DOHH2 (cell line): ENCODE results near the gene CYP2W1.

Experiments
- H3F3A ChIP-seq: fragments of 200-600 bp; sonication (generic), shearing (Covaris generic); 2 replicates; pipeline ENCODE4 v1.6.0; 2016; ENCODE audit warnings: antibody characterized with exemption, mild to moderate bottlenecking; ENCODE audit not compliant: control insufficient read depth, insufficient read depth
- H3K27ac ChIP-seq: fragments of 200-600 bp; sonication (generic); 2 replicates; pipeline ENCODE4 v1.5.1; 2014; ENCODE audit warnings: low read depth, mild to moderate bottlenecking, low read length, moderate library complexity
- H3K27me3 ChIP-seq: fragments of 200-600 bp; sonication (generic); 2 replicates; pipeline ENCODE4 v1.6.1; 2014; ENCODE audit warnings: mild to moderate bottlenecking, low read length, mixed read lengths; ENCODE audit not compliant: control insufficient read depth
- H3K36me3 ChIP-seq: fragments of 200-600 bp; sonication (generic); 2 replicates; pipeline ENCODE4 v1.6.1; 2014; ENCODE audit warnings: mild to moderate bottlenecking, low read length, moderate library complexity, mixed read lengths; ENCODE audit not compliant: control insufficient read depth
- H3K4me1 ChIP-seq: fragments of 200-600 bp; sonication (generic); 2 replicates; pipeline ENCODE4 v1.6.1; 2014; ENCODE audit warnings: mild to moderate bottlenecking, low read length, mixed read lengths; ENCODE audit not compliant: control insufficient read depth
- H3K4me2 ChIP-seq: fragments of 200-600 bp; sonication (generic); 2 replicates; pipeline ENCODE4 v1.6.0; 2014; ENCODE audit warnings: mild to moderate bottlenecking, low read length, moderate library complexity
- H3K4me3 ChIP-seq: fragments of 200-600 bp; sonication (generic); 2 replicates; pipeline ENCODE4 v1.5.1; 2014; ENCODE audit warnings: mild to moderate bottlenecking, low read length, mixed read lengths
- H3K79me2 ChIP-seq: fragments of 200-600 bp; sonication (generic); 2 replicates; pipeline ENCODE4 v1.6.1; 2014; ENCODE audit warnings: mild to moderate bottlenecking, low read length, mixed read lengths; ENCODE audit not compliant: control insufficient read depth
- H3K9me2 ChIP-seq: fragments of 200-600 bp; sonication (generic); replicated peaks from 2 replicates; pipeline ENCODE4 v1.6.1; 2014; ENCODE audit warnings: mild to moderate bottlenecking, low read length, mixed read lengths; ENCODE audit not compliant: control insufficient read depth
- H3K9me3 ChIP-seq: fragments of 200-600 bp; sonication (generic); 2 replicates; pipeline ENCODE4 v1.6.1; 2014; ENCODE audit warnings: antibody characterized with exemption, low read length, mixed read lengths; ENCODE audit not compliant: control insufficient read depth, insufficient read depth
- H4K20me1 ChIP-seq: fragments of 200-600 bp; sonication (generic); 2 replicates; pipeline ENCODE4 v1.6.0; 2014; ENCODE audit warnings: low read depth, mild to moderate bottlenecking, antibody characterized with exemption, low read length, moderate library complexity; ENCODE audit not compliant: control insufficient read depth, insufficient read depth
- CTCF ChIP-seq: fragments of 200-600 bp; sonication (generic); IDR thresholded peaks from one replicate; pipeline ENCODE4 v1.5.1; 2014; ENCODE audit warnings: antibody characterized with exemption, mild to moderate bottlenecking, low read depth, low read length; ENCODE audit not compliant: poor library complexity, severe bottlenecking
- EZH2phosphoT487 ChIP-seq: fragments of 200-600 bp; sonication (generic); IDR thresholded peaks from 2 replicates; pipeline ENCODE4 v1.6.1; 2017; ENCODE audit warnings: borderline replicate concordance, mild to moderate bottlenecking, antibody characterized with exemption, low read length, moderate library complexity, mixed read lengths

CYP2W1 gene

DNA sequence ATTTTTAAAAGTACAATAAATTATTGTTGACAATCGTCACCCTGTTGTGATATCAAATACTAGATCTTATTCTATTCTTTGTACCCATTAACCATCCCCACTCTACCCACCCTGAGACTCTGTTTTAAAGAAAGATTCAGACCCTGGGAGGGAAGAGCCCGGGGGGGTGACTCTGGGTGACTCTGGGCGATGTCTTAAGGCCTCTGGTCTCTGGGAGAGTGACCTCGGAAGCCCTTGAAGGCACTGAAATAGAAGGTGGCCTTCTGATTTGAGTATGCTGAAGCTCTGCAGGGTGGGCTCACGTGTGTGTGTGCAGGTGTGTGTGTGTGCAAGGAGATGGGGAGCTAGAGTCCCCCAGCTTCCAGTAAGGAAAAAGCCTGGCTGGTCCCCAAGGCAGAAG is 38.2 kb upstream of the CYP2W1 start:
- no peaks in the 10 kb centered on the region for H3K9me2 ChIP-seq
- peaks cover 20% of the 10 kb centered on the region for H3K27me3 ChIP-seq
- H3F3A ChIP-seq: peaks cover 4% of the 10 kb centered on the region
- H3K9me3 ChIP-seq: peaks cover 13% of the 10 kb centered on the region
- no peaks in the 10 kb centered on the region for H4K20me1 ChIP-seq
- TF ChIP-seq EZH2phosphoT487 (no peak), CTCF (no peak)
- H3K27ac ChIP-seq: no peak overlapping the region
- H3K79me2 ChIP-seq: no peaks in the 10 kb centered on the region
- peaks cover 7% of the 10 kb centered on the region; the same call in 1 of the 2 replicates for H3K4me1 ChIP-seq
- no peak overlapping the region for H3K4me3 ChIP-seq
- H3K36me3 ChIP-seq: no peaks in the 10 kb centered on the region
- no peak overlapping the region for H3K4me2 ChIP-seq

GRCh38 chr7:945147-945555 is 37.8 kb upstream of the CYP2W1 start:
- no peak overlapping the region for H3K4me3 ChIP-seq
- no peak overlapping the region for H3K4me2 ChIP-seq
- peaks cover 9% of the 10 kb centered on the region; the same call in 1 of the 2 replicates for H3K4me1 ChIP-seq
- no peak for TF ChIP-seq CTCF
- TF ChIP-seq EZH2phosphoT487: no peak
- no peak overlapping the region for H3K27ac ChIP-seq
- H3K27me3 ChIP-seq: peaks cover 19% of the 10 kb centered on the region
- peaks cover 4% of the 10 kb centered on the region for H3F3A ChIP-seq
- no peaks in the 10 kb centered on the region for H3K79me2 ChIP-seq
- peaks cover 9% of the 10 kb centered on the region for H3K9me3 ChIP-seq
- no peaks in the 10 kb centered on the region for H3K36me3 ChIP-seq
- H4K20me1 ChIP-seq: no peaks in the 10 kb centered on the region
- H3K9me2 ChIP-seq: no peaks in the 10 kb centered on the region

DNA sequence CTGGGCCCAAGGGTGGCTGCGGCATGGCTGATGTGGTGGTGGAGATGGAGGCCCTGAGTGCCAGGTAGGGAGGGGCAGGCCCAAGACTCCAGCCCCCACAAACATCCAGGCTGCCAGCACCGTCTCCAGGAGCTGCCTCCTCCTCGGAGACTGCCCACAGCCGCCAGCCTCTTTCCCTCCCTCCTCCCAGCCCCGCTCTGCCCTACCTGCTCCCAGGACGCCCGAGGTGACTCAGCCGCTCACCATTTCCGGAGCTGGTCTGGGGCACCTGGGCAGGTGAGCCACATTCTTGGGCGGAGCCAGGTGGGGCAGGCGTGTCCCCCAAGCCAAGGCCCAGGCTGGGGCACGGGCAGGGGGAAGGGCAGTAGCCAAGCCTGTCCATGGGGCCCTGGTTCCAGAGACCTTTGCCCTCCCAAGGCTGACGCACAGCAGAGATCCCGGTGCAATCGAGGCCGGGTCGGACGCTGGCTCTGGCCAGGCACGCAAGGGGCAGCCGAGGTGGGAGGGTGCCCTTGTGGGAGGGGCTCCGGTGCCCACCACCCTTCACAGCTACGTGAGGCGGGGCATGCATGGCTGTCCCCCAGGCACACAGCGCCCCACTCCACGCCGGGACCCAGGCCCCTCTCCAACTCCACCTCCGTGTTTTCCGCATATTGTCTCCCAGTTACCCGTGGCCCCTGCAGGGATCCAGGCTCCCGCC is 37.3 kb upstream of the CYP2W1 start:
- Histone ChIP-seq H3K9me2 (no peaks in the 10 kb centered on the region), H3K27me3 (peaks cover 15% of the 10 kb centered on the region), H3K4me2 (no peak overlapping the region), H3K9me3 (peaks cover 4% of the 10 kb centered on the region), H4K20me1 (no peaks in the 10 kb centered on the region), H3K79me2 (no peaks in the 10 kb centered on the region), H3K36me3 (no peaks in the 10 kb centered on the region), H3F3A (peaks cover 4% of the 10 kb centered on the region), H3K4me3 (no peak overlapping the region), H3K4me1 (peaks cover 9% of the 10 kb centered on the region; the same call in 1 of the 2 replicates), H3K27ac (no peak overlapping the region)
- no peak for TF ChIP-seq EZH2phosphoT487
- no peak for TF ChIP-seq CTCF
